ENCODE measurements around the gene P2RY12.

The P2RY12 gene

DNA sequence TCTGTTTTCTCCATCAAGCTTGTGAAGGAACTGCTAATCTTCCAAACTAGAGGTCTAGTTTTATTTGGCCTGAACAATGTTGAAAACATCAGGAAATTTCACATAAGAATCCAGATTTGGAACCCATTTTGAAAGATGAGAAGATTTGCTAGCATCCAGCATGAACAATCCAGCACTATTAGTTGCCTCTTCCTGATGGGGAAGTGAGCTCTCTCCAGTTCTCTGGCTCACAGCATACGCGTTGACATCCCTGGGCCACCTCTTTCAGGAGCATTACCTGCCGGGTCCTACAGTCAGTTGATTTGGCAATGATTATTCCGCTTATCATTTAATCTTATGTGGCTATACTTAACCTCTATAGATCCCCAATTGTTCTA is 78.8 kb downstream of the P2RY12 start:
- DNase-seq = no peak

GRCh38 chr3:151305060-151305774 is 79.3 kb downstream of the P2RY12 start:
- DNase-seq = no peak

DNA sequence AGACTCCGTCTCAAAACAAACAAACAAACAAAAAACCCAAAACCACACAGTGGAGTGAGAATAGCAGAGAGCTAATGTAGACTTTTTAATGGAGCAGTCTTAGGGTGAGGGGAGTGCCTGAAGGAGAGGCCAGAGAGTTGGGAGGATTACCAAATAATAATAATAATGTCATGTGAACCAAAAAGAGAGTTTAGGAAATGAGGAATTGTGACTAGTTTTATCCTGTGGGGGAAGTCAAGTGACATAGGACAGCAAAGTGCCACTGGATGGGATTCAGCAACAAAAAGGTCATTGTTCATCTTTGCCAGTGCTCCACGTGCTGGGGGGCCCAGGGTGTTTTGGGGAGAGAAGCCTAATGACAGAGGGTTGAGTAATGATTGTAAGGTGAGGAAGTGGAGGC is 80.8 kb downstream of the P2RY12 start:
- peak in 1 of 3 donors; percentile 30 for DNase-seq

DNA sequence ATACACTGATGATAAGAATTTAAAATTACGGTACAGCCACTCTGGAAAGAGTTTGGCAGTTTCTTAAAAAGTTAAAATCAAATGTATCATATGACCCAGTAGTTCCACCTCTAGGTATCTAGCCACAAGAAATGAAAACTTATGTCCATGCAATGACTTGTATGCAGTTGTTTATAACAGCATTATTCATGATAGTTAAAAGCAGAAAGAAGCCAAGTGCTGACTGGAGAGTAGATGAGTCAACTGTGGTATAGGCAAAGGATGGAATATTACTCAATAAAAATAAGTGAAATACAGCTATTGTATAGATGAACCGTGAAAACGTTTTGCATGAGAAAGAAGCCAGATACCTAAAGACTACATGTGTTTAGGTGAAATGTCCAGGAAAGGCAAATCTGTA is 82.8 kb downstream of the P2RY12 start:
- peak; percentile 24 to 61 (median 38) for DNase-seq

DNA sequence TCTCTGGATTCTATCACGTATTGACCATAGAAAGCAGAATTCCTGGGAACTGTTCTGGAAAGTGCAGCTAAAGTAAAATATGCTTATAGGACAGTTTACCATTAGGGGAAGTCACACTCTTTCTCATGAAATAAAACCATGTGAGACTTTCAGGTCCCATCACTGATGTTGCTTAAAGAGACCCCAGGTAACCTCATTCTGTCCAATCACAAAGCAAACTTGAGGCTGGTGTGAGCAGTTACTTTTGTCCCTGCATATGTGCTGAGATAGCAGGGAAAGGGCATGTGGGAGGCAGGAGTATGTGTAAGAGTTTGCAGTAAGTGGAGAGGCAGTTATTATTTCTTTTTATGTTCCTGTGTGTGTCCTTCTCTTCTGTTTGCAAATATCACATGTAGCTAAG is 84.0 kb downstream of the P2RY12 start:
- DNase-seq = peak in 2 of 3 donors; percentile 19 to 36

DNA sequence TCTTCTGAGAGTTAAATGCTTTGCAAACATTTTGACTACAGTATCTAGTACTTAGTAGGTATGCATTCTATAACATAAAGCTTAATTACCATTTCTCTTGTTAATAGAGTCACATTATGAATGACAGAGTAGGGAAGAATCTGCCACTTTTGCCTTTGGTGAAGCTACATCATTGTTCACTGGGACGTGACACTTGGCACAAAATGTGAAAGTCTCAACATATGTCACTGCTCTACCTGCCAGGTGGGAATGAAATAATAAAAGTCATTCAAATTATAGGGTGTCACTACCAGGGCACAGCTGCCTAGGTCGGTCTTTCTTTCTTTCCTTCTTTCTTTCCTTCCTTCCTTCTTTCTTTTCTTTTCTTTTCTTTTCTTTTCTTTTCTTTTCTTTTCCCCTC is 85.5 kb downstream of the P2RY12 start:
- no peak for DNase-seq

- DNase-seq = no peak
Observed at GRCh38 chr3:151297429-151297828, 87.1 kb downstream of the P2RY12 start.

- no peak for DNase-seq
Observed at GRCh38 chr3:151296226-151296625, 88.3 kb downstream of the P2RY12 start.

- no peak for DNase-seq
Observed at GRCh38 chr3:151293127-151293526, 91.4 kb downstream of the P2RY12 start.

DNA sequence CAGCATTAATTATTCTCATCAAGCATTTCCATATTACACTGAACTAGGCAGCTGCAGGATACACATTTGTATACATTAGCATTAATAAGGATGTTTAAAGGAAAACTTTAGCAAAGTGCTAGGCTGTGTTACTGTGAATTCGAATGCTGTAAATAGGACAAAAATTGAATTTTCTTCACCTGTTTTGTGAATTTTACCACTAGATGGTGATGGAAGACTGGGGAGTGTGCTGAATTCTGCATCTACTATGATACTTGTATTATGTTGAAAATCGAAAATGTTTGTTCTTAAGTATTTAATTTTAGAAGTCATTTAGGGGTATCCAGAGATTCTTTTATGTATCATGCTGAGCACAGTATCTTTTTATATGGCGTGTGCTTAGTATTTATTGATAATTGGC is 93.9 kb downstream of the P2RY12 start:
- DNase-seq = peak; percentile 47 to 72 (median 59)

DNA sequence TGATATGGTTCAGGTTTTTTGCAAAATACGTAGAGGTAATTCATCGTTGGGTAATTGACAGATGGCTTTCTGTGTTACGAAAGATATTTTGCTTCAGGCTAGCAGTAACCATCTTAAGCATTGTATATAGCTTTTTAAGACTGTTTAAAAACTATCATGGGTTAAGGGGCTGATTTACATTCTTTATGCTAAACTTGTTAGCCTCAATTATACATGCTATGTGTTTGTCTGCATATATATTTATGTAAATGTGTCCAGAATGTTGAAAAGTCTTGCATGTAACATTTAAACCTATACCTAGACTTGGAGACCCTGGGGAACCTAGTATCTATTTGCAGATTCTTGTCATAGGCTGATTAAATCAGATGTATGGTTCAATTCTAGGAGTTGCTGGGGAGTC is 95.1 kb downstream of the P2RY12 start:
- DNase-seq = no peak
